Epithelial cell of proximal tubule (primary cell): Measurements from ENCODE around the gene IL1R2. TPM values are rescaled to one million over a fixed set of nuclear protein-coding genes. Genes with fewer than 3 reads are reported as not detected.

Experiments used
- DNase-seq: peaks from one replicate; pipeline ENCODE4 v3.0.0-alpha.2; 2011; ENCODE audit warnings: low read depth
- H3K4me3 ChIP-seq: 2 replicates; pipeline ENCODE4 v1.5.1; 2011; ENCODE audit warnings: low read depth, mild to moderate bottlenecking, low read length
- CTCF ChIP-seq: conservative IDR thresholded peaks from 2 replicates; pipeline ENCODE4 v1.5.1; 2012; ENCODE audit warnings: low read depth, mild to moderate bottlenecking, low read length
- total RNA-seq: library from RNA; depleted of rRNA; stranded (reverse); fragments of >200 nt; gene quantifications from 2 replicates; pipeline ENCODE4 v1.2.3, GENCODE V29; 2015

The IL1R2 gene
- total RNA-seq, 1 donor from 2014 or later: 5.4 TPM

DNA sequence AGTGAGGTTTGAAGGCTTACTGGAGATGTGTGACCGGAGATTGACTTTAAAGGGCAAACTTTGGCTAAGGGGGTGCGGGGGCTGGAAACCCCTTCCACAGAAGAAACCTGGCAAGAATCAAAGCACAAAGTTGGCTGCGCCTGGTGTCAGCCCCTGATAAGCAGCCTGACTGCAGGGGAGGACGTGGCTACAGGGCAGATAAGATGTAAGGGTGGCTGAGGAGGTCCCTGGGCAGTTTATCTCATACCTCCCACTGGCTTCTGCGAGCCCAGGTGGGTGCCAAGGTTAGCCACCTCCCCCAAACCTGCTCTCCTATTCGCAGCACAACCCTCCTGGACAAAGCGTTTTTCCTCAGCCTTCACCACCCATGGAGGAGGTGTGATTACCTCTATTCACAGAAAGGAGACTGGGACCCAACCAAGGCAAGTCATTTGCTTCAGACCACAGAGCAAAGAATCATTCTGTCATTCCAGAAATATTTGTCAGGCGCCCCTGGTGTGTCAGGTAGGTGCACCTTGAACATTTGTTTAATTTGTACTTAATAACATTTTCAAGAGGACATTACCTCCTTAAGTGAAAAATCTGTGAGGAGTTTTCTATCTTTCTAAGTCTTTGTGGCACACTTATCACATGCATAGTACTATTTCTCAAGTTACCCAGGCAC lies 77.7 kb downstream of the IL1R2 start:
- TF ChIP-seq CTCF: no peak
- H3K4me3 ChIP-seq: no peak overlapping the region
- DNase-seq: no peak

- TF ChIP-seq CTCF: peak; percentile 31
- DNase-seq: no peak
- peak overlapping the region; percentile 43 for H3K4me3 ChIP-seq
These were observed 78.4 kb downstream of the IL1R2 start for GRCh38 chr2:102070058-102070642.

DNA sequence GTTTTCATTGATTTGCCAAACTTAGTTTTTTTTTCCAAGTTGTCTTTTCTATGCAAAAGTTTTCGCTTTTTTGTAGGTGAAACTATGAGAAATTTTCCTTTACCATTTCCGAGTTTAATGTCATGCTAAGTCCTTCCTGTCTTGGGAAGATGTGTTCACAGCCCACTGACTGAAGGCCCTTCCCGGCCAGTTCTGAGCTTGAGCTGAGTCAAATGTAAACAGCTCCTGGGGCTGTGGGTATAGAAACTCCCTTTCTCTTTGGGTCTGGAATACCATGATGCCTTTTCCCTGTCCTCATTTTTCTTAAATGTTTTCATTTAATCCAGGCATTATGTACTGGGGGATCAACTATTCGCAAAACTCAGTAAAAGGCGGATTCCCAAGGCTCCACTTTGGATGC lies 81.0 kb downstream of the IL1R2 start:
- TF ChIP-seq CTCF: no peak

GRCh38 chr2:102073168-102073724 lies 81.5 kb downstream of the IL1R2 start:
- no peak for DNase-seq
- no peak for TF ChIP-seq CTCF
- H3K4me3 ChIP-seq: no peak overlapping the region

More for the DNA sequence above, 81.0 kb downstream of the IL1R2 start:
- H3K4me3 ChIP-seq: no peak overlapping the region
- no peak for DNase-seq

- TF ChIP-seq CTCF: no peak
- no peak overlapping the region for H3K4me3 ChIP-seq
- DNase-seq: no peak
These were observed 82.5 kb downstream of the IL1R2 start for GRCh38 chr2:102074152-102074783.

GRCh38 chr2:102075479-102075878 lies 83.7 kb downstream of the IL1R2 start:
- DNase-seq: no peak
- TF ChIP-seq CTCF: no peak

More at GRCh38 chr2:102075479-102075878, 83.7 kb downstream of the IL1R2 start:
- no peak overlapping the region for H3K4me3 ChIP-seq
